ENCODE data around the gene BCAS3.

BCAS3 gene

GRCh38 chr17:60724647-60725046, 47.0 kb downstream of the BCAS3 start:
- DNase-seq (ENCODE audit: low spot score), result no peak

GRCh38 chr17:60729854-60730253, 52.2 kb downstream of the BCAS3 start:
- no peak for TF ChIP-seq CTCF (IDR thresholded peaks at IDR 0.05; ENCODE audit: extremely low read depth, missing control alignments)
- DNase-seq (ENCODE audit: low spot score), result no peak

More at GRCh38 chr17:60724647-60725046, 47.0 kb downstream of the BCAS3 start:
- TF ChIP-seq CTCF (IDR thresholded peaks at IDR 0.05; ENCODE audit: extremely low read depth, missing control alignments), result no peak

GRCh38 chr17:60730273-60730672, 52.6 kb downstream of the BCAS3 start:
- DNase-seq (ENCODE audit: low spot score), result no peak
- no peak for TF ChIP-seq CTCF (IDR thresholded peaks at IDR 0.05; ENCODE audit: extremely low read depth, missing control alignments)

GRCh38 chr17:60738287-60738686, 60.6 kb downstream of the BCAS3 start:
- TF ChIP-seq CTCF (IDR thresholded peaks at IDR 0.05; ENCODE audit: extremely low read depth, missing control alignments), result no peak
- DNase-seq (ENCODE audit: low spot score), result no peak

GRCh38 chr17:60740584-60740983, 62.9 kb downstream of the BCAS3 start:
- DNase-seq (ENCODE audit: low spot score), result no peak

GRCh38 chr17:60741031-60741430, 63.4 kb downstream of the BCAS3 start:
- no peak for TF ChIP-seq CTCF (IDR thresholded peaks at IDR 0.05; ENCODE audit: extremely low read depth, missing control alignments)
- DNase-seq (ENCODE audit: low spot score), result no peak

More at GRCh38 chr17:60740584-60740983, 62.9 kb downstream of the BCAS3 start:
- no peak for TF ChIP-seq CTCF (IDR thresholded peaks at IDR 0.05; ENCODE audit: extremely low read depth, missing control alignments)

GRCh38 chr17:60743282-60743681, 65.6 kb downstream of the BCAS3 start:
- no peak for DNase-seq (ENCODE audit: low spot score)
- TF ChIP-seq CTCF (IDR thresholded peaks at IDR 0.05; ENCODE audit: extremely low read depth, missing control alignments), result no peak

Measured in GM20000 (cell line).